ENCODE results near the gene SLC25A4. TPM values are rescaled to one million over a fixed set of nuclear protein-coding genes. Genes with fewer than 3 reads are reported as not detected.
A peak's percentile ranks its signal among the peaks of the same experiment; 100 is the strongest.

Gene SLC25A4
- total RNA-seq, 1 experiment from 2014 or later, result 40.2 TPM

DNA sequence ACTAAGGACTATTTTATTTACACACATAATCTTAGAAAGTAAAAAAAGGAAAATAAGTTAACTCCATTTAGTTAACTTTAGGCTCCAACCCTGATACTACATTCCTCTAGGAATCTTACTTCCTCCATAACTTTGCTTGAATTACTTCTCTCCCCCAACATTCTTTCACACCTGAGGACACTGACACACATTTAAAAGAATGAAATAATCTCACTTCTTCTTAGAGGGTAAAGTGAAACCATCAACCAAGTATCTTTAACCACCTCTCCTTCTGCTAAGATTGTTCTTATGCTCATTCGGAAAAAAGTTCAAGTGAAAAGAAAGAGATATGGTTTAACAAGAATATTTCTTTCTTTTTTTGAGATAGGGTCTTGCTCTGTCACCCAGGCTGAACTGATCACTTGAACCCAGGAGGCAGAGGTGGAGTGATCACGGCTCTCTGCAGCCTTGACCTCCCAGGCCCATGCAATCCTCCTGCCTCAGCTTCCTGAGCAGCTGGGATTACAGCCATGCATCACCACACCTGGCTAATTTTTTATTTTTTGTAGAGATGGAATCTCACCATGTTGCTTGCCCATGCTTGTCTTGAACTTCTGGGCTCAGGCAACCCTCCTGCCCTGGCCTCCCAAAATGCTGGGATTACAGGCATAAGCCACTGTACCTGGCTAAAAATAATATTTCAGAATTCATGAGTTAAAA lies 28.5 kb downstream of the SLC25A4 start:
- H3K36me3 Mint-ChIP-seq, result peaks cover 25% of the 10 kb centered on the region
- DNase-seq (ENCODE audit: low spot score) (no peak), ATAC-seq (no peak)
- H3K27me3 Mint-ChIP-seq (ENCODE audit: low read depth), result no peaks in the 10 kb centered on the region
- CTCF ChIA-PET, result interaction anchor here (0.6 to 1.7 kb wide), 2 partner anchors 12 to 21 kb away, joined by 4 to 11 read pairs; no protein-coding TSS in a partner anchor
- H3K9me3 Mint-ChIP-seq, result peaks cover 6% of the 10 kb centered on the region
- no peak overlapping the region for H3K4me3 Mint-ChIP-seq
- peaks cover 14% of the 10 kb centered on the region for H3K4me1 Mint-ChIP-seq
- no peak for TF ChIP-seq ATF1 (CRISPR knock-in tag; IDR thresholded peaks at IDR 0.05)
- no peak for TF ChIP-seq IRF2 (CRISPR knock-in tag; IDR thresholded peaks at IDR 0.05; ENCODE audit: borderline replicate concordance, low read depth)
- TF ChIP-seq ESRRA (CRISPR knock-in tag; IDR thresholded peaks at IDR 0.05; ENCODE audit: borderline replicate concordance), result no peak
- TF ChIP-seq, protein P1, sequence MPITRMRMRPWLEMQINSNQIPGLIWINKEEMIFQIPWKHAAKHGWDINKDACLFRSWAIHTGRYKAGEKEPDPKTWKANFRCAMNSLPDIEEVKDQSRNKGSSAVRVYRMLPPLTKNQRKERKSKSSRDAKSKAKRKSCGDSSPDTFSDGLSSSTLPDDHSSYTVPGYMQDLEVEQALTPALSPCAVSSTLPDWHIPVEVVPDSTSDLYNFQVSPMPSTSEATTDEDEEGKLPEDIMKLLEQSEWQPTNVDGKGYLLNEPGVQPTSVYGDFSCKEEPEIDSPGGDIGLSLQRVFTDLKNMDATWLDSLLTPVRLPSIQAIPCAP (CRISPR knock-in tag; IDR thresholded peaks at IDR 0.05), result no peak
- TF ChIP-seq, protein P2, sequence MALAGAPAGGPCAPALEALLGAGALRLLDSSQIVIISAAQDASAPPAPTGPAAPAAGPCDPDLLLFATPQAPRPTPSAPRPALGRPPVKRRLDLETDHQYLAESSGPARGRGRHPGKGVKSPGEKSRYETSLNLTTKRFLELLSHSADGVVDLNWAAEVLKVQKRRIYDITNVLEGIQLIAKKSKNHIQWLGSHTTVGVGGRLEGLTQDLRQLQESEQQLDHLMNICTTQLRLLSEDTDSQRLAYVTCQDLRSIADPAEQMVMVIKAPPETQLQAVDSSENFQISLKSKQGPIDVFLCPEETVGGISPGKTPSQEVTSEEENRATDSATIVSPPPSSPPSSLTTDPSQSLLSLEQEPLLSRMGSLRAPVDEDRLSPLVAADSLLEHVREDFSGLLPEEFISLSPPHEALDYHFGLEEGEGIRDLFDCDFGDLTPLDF (CRISPR knock-in tag; IDR thresholded peaks at IDR 0.05), result no peak
- no peak for TF ChIP-seq CREM (CRISPR knock-in tag; IDR thresholded peaks at IDR 0.05)
- TF ChIP-seq GABPB1 (CRISPR knock-in tag; IDR thresholded peaks at IDR 0.05), result no peak
- TF ChIP-seq, protein P3, sequence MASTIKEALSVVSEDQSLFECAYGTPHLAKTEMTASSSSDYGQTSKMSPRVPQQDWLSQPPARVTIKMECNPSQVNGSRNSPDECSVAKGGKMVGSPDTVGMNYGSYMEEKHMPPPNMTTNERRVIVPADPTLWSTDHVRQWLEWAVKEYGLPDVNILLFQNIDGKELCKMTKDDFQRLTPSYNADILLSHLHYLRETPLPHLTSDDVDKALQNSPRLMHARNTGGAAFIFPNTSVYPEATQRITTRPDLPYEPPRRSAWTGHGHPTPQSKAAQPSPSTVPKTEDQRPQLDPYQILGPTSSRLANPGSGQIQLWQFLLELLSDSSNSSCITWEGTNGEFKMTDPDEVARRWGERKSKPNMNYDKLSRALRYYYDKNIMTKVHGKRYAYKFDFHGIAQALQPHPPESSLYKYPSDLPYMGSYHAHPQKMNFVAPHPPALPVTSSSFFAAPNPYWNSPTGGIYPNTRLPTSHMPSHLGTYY (CRISPR knock-in tag; IDR thresholded peaks at IDR 0.05), result no peak
- no peak for TF ChIP-seq ELF4 (CRISPR knock-in tag; IDR thresholded peaks at IDR 0.05; ENCODE audit: low read depth)
- TF ChIP-seq, protein P4, sequence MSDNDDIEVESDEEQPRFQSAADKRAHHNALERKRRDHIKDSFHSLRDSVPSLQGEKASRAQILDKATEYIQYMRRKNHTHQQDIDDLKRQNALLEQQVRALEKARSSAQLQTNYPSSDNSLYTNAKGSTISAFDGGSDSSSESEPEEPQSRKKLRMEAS (CRISPR knock-in tag; IDR thresholded peaks at IDR 0.05), result no peak
- TF ChIP-seq FOXK1 (CRISPR knock-in tag; IDR thresholded peaks at IDR 0.05), result no peak
- POLR2A ChIA-PET, result no interaction called here
- peak overlapping the region; percentile 23 for H3K27ac Mint-ChIP-seq

DNA sequence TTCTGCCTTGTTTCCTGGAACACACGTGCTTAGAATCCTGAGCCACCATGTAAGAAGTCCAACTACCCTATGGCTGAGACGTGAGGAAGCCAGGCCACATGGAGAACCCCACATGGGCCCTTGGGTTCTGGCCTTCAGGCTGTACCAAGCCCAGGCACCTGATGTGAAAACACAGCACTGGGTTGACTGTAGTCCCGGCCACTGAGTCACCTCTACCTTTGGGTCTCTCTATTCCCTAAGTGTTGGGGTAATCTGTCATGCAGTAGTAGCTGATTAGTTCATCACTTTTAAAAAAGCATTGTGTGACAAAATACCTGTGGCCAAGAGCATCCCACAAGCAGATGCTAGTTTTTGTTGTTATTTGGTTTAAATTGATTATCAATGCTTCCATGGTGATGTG lies 36.4 kb downstream of the SLC25A4 start:
- no peak for TF ChIP-seq CREM (CRISPR knock-in tag; IDR thresholded peaks at IDR 0.05)
- TF ChIP-seq, protein P5, sequence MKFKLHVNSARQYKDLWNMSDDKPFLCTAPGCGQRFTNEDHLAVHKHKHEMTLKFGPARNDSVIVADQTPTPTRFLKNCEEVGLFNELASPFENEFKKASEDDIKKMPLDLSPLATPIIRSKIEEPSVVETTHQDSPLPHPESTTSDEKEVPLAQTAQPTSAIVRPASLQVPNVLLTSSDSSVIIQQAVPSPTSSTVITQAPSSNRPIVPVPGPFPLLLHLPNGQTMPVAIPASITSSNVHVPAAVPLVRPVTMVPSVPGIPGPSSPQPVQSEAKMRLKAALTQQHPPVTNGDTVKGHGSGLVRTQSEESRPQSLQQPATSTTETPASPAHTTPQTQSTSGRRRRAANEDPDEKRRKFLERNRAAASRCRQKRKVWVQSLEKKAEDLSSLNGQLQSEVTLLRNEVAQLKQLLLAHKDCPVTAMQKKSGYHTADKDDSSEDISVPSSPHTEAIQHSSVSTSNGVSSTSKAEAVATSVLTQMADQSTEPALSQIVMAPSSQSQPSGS (CRISPR knock-in tag; IDR thresholded peaks at IDR 0.05; ENCODE audit: borderline replicate concordance, low read depth), result no peak
- TF ChIP-seq, protein P6, sequence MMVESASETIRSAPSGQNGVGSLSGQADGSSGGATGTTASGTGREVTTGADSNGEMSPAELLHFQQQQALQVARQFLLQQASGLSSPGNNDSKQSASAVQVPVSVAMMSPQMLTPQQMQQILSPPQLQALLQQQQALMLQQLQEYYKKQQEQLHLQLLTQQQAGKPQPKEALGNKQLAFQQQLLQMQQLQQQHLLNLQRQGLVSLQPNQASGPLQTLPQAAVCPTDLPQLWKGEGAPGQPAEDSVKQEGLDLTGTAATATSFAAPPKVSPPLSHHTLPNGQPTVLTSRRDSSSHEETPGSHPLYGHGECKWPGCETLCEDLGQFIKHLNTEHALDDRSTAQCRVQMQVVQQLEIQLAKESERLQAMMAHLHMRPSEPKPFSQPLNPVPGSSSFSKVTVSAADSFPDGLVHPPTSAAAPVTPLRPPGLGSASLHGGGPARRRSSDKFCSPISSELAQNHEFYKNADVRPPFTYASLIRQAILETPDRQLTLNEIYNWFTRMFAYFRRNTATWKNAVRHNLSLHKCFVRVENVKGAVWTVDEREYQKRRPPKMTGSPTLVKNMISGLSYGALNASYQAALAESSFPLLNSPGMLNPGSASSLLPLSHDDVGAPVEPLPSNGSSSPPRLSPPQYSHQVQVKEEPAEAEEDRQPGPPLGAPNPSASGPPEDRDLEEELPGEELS (CRISPR knock-in tag; IDR thresholded peaks at IDR 0.05), result no peak
- no peak for TF ChIP-seq NFATC4 (CRISPR knock-in tag; IDR thresholded peaks at IDR 0.05)
- CTCF ChIA-PET, result no interaction called here
- Mint-ChIP-seq H3K27me3 (ENCODE audit: low read depth) (no peaks in the 10 kb centered on the region), H3K4me3 (no peak overlapping the region), H3K9me3 (no peaks in the 10 kb centered on the region), H3K4me1 (peaks cover 33% of the 10 kb centered on the region), H3K27ac (no peak overlapping the region), H3K36me3 (peaks cover 8% of the 10 kb centered on the region)
- no peak for ATAC-seq
- POLR2A ChIA-PET, result no interaction called here
- no peak for DNase-seq (ENCODE audit: low spot score)

All from WTC11 (cell line).